Stimulated activated CD4-positive, alpha-beta T cell treated with anti-CD3 and anti-CD28 coated beads, Interleukin-2, amount 100 ng/mL, for 24 hours (primary cell): ENCODE measurements around the gene OS9.

Experiments used
- DNase-seq, 2 donors: peaks; one replicate each; pipeline ENCODE4 v3.0.0-alpha.2; 2020

OS9 gene

DNA sequence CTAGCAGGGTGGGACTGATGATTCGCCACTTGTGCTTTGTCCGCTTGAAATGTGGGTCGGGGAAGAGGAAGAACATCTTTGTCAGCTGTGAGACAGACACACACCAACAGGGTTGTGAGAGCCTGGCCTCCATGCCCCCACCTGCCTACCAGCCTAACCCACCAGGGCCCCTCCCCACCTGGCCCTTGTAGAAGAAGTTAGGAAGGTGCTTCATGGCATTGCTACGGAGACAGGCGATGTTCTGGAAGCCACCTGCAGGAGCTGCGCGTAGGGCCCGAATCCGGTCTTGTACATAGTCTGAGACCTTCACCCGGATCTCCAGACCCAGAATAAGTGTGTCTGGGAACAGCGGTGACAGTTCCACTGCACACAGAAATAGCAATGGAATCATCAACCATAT is 75.7 kb downstream of the OS9 start:
- no peak for DNase-seq

DNA sequence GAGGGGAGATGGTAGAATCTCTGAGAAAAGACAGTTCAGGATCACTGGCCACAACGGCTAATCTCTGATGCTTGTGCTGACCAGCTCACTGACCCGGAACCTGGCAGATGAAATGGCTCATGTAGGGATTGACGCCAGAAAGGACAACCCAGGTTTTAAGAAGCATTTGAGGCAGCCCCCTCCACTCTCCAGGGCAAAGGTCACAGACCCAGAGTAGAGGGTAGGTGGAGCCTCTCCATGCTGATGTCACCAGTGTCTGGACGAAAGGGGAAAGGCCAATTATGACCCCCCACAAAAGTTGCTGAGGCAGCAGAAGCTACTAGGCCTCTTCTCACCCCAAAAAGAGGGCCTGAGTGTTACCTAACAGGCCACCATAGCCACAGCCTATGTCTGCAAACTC is 76.8 kb downstream of the OS9 start:
- no peak for DNase-seq
